GM23338 (cell line): ENCODE data around the gene WNT6. TPM values are rescaled to one million over a fixed set of nuclear protein-coding genes. Genes with fewer than 3 reads are reported as not detected.

Experiments used
- EZH2 ChIP-seq: fragments of 200-600 bp; sonication (generic); IDR thresholded peaks from one replicate; pipeline ENCODE4 v1.8.0; 2017; ENCODE audit warnings: antibody characterized with exemption, mild to moderate bottlenecking, low read depth; ENCODE audit not compliant: unreplicated experiment
- EZH2phosphoT487 ChIP-seq: fragments of 200-600 bp; sonication (generic); IDR thresholded peaks from one replicate; pipeline ENCODE4 v1.8.1; 2018; ENCODE audit warnings: antibody characterized with exemption; ENCODE audit not compliant: unreplicated experiment
- POLR2AphosphoS5 ChIP-seq: IDR thresholded peaks from 2 replicates; pipeline ENCODE4 v1.6.1; 2016; ENCODE audit warnings: antibody characterized with exemption, low read depth
- STAT1 ChIP-seq: IDR thresholded peaks from one replicate; pipeline ENCODE4 v1.6.1; 2016; ENCODE audit warnings: antibody characterized with exemption; ENCODE audit not compliant: unreplicated experiment
- ZNF331 ChIP-seq: fragments of 250-450 bp; sonication (Bioruptor Pico); IDR thresholded peaks from 2 replicates; pipeline ENCODE4 v1.5.0; 2020; ENCODE audit warnings: low read depth, mild to moderate bottlenecking, moderate library complexity
- polyA plus RNA-seq: library from polyadenylated mRNA; unstranded; fragments of >200 nt; fragmentation: Nextera tagmentation; extraction: Ambion mirVana; gene quantifications from 2 replicates; pipeline ENCODE4 v1.2.1, GENCODE V29; 2016
- total RNA-seq: library from RNA; depleted of rRNA; stranded (reverse); fragments of >200 nt; shearing (Covaris generic); gene quantifications from 2 replicates; pipeline ENCODE4 v1.2.3, GENCODE V29; 2014
- TF ChIP-seq, protein P1 (sequence below): fragments of 250-450 bp; sonication (Bioruptor Pico); IDR thresholded peaks from 2 replicates; pipeline ENCODE4 v1.5.0; 2020; ENCODE audit warnings: mild to moderate bottlenecking, moderate library complexity
- TF ChIP-seq, protein P2 (sequence below): IDR thresholded peaks from one replicate; pipeline ENCODE4 v1.6.1; 2018; ENCODE audit warnings: antibody characterized with exemption; ENCODE audit not compliant: unreplicated experiment

Gene WNT6
- total and polyA plus RNA-seq, 2 experiments from 2014 or later = not detected

DNA sequence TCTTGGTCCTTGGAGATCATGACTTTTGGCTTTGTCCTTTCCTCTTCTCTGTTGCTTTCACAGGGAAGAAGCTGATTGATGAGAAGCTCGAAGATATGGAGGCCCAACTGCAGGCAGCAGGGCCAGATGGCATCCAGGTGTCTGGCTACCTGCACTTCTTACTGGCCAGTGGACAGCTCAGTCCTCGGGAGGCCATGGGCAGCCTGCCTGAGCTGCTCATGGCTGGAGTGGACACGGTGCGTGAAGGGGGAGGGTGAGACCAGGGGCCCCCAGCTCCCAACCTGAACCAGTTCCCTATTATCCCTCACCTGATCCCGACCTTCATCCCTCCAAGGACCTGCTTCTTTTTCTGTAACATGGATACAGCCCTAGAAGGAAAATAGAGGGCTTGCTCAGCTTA lies 46.7 kb upstream of the WNT6 start (continued):
- TF ChIP-seq, protein P1, sequence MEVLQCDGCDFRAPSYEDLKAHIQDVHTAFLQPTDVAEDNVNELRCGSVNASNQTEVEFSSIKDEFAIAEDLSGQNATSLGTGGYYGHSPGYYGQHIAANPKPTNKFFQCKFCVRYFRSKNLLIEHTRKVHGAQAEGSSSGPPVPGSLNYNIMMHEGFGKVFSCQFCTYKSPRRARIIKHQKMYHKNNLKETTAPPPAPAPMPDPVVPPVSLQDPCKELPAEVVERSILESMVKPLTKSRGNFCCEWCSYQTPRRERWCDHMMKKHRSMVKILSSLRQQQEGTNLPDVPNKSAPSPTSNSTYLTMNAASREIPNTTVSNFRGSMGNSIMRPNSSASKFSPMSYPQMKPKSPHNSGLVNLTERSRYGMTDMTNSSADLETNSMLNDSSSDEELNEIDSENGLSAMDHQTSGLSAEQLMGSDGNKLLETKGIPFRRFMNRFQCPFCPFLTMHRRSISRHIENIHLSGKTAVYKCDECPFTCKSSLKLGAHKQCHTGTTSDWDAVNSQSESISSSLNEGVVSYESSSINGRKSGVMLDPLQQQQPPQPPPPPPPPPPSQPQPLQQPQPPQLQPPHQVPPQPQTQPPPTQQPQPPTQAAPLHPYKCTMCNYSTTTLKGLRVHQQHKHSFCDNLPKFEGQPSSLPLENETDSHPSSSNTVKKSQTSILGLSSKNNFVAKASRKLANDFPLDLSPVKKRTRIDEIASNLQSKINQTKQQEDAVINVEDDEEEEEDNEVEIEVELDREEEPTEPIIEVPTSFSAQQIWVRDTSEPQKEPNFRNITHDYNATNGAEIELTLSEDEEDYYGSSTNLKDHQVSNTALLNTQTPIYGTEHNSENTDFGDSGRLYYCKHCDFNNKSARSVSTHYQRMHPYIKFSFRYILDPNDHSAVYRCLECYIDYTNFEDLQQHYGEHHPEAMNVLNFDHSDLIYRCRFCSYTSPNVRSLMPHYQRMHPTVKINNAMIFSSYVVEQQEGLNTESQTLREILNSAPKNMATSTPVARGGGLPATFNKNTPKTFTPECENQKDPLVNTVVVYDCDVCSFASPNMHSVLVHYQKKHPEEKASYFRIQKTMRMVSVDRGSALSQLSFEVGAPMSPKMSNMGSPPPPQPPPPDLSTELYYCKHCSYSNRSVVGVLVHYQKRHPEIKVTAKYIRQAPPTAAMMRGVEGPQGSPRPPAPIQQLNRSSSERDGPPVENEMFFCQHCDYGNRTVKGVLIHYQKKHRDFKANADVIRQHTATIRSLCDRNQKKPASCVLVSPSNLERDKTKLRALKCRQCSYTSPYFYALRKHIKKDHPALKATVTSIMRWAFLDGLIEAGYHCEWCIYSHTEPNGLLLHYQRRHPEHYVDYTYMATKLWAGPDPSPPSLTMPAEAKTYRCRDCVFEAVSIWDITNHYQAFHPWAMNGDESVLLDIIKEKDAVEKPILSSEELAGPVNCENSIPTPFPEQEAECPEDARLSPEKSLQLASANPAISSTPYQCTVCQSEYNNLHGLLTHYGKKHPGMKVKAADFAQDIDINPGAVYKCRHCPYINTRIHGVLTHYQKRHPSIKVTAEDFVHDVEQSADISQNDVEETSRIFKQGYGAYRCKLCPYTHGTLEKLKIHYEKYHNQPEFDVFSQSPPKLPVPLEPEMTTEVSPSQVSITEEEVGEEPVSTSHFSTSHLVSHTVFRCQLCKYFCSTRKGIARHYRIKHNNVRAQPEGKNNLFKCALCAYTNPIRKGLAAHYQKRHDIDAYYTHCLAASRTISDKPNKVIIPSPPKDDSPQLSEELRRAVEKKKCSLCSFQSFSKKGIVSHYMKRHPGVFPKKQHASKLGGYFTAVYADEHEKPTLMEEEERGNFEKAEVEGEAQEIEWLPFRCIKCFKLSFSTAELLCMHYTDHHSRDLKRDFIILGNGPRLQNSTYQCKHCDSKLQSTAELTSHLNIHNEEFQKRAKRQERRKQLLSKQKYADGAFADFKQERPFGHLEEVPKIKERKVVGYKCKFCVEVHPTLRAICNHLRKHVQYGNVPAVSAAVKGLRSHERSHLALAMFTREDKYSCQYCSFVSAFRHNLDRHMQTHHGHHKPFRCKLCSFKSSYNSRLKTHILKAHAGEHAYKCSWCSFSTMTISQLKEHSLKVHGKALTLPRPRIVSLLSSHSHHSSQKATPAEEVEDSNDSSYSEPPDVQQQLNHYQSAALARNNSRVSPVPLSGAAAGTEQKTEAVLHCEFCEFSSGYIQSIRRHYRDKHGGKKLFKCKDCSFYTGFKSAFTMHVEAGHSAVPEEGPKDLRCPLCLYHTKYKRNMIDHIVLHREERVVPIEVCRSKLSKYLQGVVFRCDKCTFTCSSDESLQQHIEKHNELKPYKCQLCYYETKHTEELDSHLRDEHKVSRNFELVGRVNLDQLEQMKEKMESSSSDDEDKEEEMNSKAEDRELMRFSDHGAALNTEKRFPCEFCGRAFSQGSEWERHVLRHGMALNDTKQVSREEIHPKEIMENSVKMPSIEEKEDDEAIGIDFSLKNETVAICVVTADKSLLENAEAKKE (CRISPR knock-in tag) = no peak
- TF ChIP-seq, protein P2, sequence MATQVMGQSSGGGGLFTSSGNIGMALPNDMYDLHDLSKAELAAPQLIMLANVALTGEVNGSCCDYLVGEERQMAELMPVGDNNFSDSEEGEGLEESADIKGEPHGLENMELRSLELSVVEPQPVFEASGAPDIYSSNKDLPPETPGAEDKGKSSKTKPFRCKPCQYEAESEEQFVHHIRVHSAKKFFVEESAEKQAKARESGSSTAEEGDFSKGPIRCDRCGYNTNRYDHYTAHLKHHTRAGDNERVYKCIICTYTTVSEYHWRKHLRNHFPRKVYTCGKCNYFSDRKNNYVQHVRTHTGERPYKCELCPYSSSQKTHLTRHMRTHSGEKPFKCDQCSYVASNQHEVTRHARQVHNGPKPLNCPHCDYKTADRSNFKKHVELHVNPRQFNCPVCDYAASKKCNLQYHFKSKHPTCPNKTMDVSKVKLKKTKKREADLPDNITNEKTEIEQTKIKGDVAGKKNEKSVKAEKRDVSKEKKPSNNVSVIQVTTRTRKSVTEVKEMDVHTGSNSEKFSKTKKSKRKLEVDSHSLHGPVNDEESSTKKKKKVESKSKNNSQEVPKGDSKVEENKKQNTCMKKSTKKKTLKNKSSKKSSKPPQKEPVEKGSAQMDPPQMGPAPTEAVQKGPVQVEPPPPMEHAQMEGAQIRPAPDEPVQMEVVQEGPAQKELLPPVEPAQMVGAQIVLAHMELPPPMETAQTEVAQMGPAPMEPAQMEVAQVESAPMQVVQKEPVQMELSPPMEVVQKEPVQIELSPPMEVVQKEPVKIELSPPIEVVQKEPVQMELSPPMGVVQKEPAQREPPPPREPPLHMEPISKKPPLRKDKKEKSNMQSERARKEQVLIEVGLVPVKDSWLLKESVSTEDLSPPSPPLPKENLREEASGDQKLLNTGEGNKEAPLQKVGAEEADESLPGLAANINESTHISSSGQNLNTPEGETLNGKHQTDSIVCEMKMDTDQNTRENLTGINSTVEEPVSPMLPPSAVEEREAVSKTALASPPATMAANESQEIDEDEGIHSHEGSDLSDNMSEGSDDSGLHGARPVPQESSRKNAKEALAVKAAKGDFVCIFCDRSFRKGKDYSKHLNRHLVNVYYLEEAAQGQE = no peak
- TF ChIP-seq POLR2AphosphoS5 = no peak
- TF ChIP-seq ZNF331 = no peak
- TF ChIP-seq STAT1 = no peak
- no peak for TF ChIP-seq EZH2
- no peak for TF ChIP-seq EZH2phosphoT487
